B cell (primary cell): ENCODE results near the gene C2CD2L.

Experiments used
- EZH2 ChIP-seq: IDR thresholded peaks from 2 replicates; pipeline ENCODE4 v1.6.1; 2012; ENCODE audit warnings: borderline replicate concordance, low read depth, mild to moderate bottlenecking, moderate library complexity, low read length; ENCODE audit not compliant: insufficient read depth, poor library complexity, severe bottlenecking
- TF ChIP-seq, protein P1 (sequence below): fragments of 200-600 bp; IDR thresholded peaks from one replicate; pipeline ENCODE4 v1.8.0; 2022; ENCODE audit warnings: antibody characterized with exemption, mild to moderate bottlenecking

DNA sequence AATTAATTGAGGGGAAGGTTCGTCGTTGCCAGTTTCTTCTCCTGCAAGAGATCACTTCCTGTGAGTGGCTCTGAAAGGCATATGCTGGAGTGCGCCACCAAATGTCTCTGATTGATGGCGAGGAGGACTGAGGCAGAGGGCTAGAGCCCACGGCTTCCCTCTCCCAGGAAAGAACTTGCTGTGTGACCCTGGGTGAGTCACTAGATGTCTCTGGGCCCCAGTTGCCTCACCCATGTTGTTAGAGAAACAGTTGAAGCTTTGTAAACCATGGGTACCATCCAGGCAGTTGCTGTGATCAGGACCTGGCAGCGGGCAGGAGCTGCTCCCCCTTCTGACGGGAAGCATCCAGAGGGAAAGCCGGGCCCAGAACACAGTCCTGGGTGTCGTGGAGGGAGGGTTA is 44.9 kb downstream of the C2CD2L start:
- TF ChIP-seq, protein P1, sequence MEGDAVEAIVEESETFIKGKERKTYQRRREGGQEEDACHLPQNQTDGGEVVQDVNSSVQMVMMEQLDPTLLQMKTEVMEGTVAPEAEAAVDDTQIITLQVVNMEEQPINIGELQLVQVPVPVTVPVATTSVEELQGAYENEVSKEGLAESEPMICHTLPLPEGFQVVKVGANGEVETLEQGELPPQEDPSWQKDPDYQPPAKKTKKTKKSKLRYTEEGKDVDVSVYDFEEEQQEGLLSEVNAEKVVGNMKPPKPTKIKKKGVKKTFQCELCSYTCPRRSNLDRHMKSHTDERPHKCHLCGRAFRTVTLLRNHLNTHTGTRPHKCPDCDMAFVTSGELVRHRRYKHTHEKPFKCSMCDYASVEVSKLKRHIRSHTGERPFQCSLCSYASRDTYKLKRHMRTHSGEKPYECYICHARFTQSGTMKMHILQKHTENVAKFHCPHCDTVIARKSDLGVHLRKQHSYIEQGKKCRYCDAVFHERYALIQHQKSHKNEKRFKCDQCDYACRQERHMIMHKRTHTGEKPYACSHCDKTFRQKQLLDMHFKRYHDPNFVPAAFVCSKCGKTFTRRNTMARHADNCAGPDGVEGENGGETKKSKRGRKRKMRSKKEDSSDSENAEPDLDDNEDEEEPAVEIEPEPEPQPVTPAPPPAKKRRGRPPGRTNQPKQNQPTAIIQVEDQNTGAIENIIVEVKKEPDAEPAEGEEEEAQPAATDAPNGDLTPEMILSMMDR = no peak
- no peak for TF ChIP-seq EZH2
